ENCODE results near the gene METTL25B. TPM values are rescaled to one million over a fixed set of nuclear protein-coding genes. Genes with fewer than 3 reads are reported as not detected.

The METTL25B gene
- total RNA-seq: 11.0 and 11.6 TPM in 2 replicates

GRCh38 chr1:156727926-156728598 is at the start of gene METTL25B:
METTL25B (plus strand) TSS chr1:156728469; CDS start chr1:156729105, 636 bp downstream.

GRCh38 chr1:156705321-156705917 is 22.9 kb upstream of the METTL25B start, which contains the start of gene CRABP2:
CRABP2 (minus strand) TSS chr1:156705583; CDS start chr1:156705446, 137 bp downstream.

GRCh38 chr1:156728599-156729462 is 562 bp downstream of the METTL25B start, which contains the start of gene ISG20L2:
ISG20L2 (minus strand) TSS chr1:156728766; CDS start chr1:156727652, 1,114 bp downstream.

GRCh38 chr1:156740741-156741480 is 12.6 kb downstream of the METTL25B start, which contains the start of gene MRPL24:
MRPL24 (minus strand) TSS chr1:156741088; CDS start chr1:156738704, 2,384 bp downstream.

GRCh38 chr1:156751451-156751756 is 23.1 kb downstream of the METTL25B start, which contains the start of gene HDGF:
HDGF (minus strand) TSS chr1:156751675; CDS start chr1:156751429, 246 bp downstream.

GRCh38 chr1:156767101-156767878 is 39.0 kb downstream of the METTL25B start, which contains the start of gene PRCC:
PRCC (plus strand) TSS chr1:156767535; CDS start chr1:156767772, 237 bp downstream.

Other genes with a start within 250 kb of the METTL25B start
- 11.4 and 18.0 TPM in 2 replicates for gene MEF2D, start 227.7 kb upstream of the METTL25B start, total RNA-seq
- 48.9 and 50.9 TPM in 2 replicates for gene IQGAP3, start 155.9 kb upstream of the METTL25B start, total RNA-seq
- not detected in 2 replicates for gene TTC24, start 148.7 kb upstream of the METTL25B start, total RNA-seq
- gene NAXE, start 136.7 kb upstream of the METTL25B start, total RNA-seq: 110 and 113 TPM in 2 replicates
- 15.8 and 16.9 TPM in 2 replicates for gene GPATCH4, start 127.0 kb upstream of the METTL25B start, total RNA-seq
- gene HAPLN2, start 109.1 kb upstream of the METTL25B start, total RNA-seq: not detected in 2 replicates
- gene BCAN, start 86.4 kb upstream of the METTL25B start, total RNA-seq: not detected in 2 replicates
- 30.5 and 35.0 TPM in 2 replicates for gene NES, start 51.1 kb upstream of the METTL25B start, total RNA-seq
- 32.1 and 50.8 TPM in 2 replicates for gene CRABP2, start 22.9 kb upstream of the METTL25B start, total RNA-seq
- 22.4 and 24.9 TPM in 2 replicates for gene ISG20L2, start 297 bp downstream of the METTL25B start, total RNA-seq
- 96.9 and 106 TPM in 2 replicates for gene MRPL24, start 12.6 kb downstream of the METTL25B start, total RNA-seq
- gene HDGF, start 23.2 kb downstream of the METTL25B start, total RNA-seq: 193 and 222 TPM in 2 replicates
- gene PRCC, start 39.1 kb downstream of the METTL25B start, total RNA-seq: 41.6 and 43.2 TPM in 2 replicates
- 0.34 and 0.59 TPM in 2 replicates for gene SH2D2A, start 88.4 kb downstream of the METTL25B start, total RNA-seq
- not detected in 2 replicates for gene INSRR, start 130.6 kb downstream of the METTL25B start, total RNA-seq
- gene NTRK1, start 132.4 kb downstream of the METTL25B start, total RNA-seq: not detected in 2 replicates
- 21.1 and 24.0 TPM in 2 replicates for gene PEAR1, start 165.2 kb downstream of the METTL25B start, total RNA-seq
- gene LRRC71, start 192.2 kb downstream of the METTL25B start, total RNA-seq: 0.15 and 1.3 TPM in 2 replicates

Measured in bronchus fibroblast of lung (primary cell).